Fibroblast of pulmonary artery (primary cell): ENCODE measurements around the gene SLC17A7.

Source experiments
- DNase-seq: peaks from one replicate; pipeline ENCODE4 v3.0.0-alpha.2; 2010; ENCODE audit warnings: low read depth
- H3K4me3 ChIP-seq: replicated peaks from 2 replicates; pipeline ENCODE4 v1.5.1; 2011; ENCODE audit warnings: low read depth, mild to moderate bottlenecking, control low read depth, low read length, moderate library complexity
- TF ChIP-seq, protein P1 (sequence below): IDR thresholded peaks from 2 replicates; pipeline ENCODE4 v1.5.1; 2011; ENCODE audit warnings: mild to moderate bottlenecking, control low read depth, low read length, inconsistent platforms; ENCODE audit errors: missing control alignments

SLC17A7 gene

DNA sequence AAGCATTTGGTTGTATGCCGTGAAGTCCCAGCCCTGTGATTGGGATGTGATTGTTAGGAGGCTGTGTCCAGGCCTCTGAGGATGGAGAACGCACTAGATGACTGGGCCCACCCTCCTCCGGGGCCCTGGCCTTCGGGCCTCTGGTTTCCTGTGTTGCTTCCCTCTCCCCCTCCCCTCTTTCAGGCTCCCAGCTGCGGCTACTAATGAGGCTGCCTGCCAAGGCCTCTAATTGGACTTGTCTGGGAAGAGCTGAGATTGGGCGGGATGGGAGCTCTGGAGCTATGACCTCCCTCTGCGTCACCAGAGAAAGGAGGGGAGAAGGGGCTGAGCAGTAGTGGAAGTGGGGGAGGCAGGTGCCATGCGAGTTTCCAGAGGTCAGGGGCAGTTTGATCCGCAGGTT, 28.0 kb downstream of the SLC17A7 start:
- no peak for DNase-seq
- TF ChIP-seq, protein P1, sequence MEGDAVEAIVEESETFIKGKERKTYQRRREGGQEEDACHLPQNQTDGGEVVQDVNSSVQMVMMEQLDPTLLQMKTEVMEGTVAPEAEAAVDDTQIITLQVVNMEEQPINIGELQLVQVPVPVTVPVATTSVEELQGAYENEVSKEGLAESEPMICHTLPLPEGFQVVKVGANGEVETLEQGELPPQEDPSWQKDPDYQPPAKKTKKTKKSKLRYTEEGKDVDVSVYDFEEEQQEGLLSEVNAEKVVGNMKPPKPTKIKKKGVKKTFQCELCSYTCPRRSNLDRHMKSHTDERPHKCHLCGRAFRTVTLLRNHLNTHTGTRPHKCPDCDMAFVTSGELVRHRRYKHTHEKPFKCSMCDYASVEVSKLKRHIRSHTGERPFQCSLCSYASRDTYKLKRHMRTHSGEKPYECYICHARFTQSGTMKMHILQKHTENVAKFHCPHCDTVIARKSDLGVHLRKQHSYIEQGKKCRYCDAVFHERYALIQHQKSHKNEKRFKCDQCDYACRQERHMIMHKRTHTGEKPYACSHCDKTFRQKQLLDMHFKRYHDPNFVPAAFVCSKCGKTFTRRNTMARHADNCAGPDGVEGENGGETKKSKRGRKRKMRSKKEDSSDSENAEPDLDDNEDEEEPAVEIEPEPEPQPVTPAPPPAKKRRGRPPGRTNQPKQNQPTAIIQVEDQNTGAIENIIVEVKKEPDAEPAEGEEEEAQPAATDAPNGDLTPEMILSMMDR, result no peak
- no peak overlapping the region for H3K4me3 ChIP-seq

DNA sequence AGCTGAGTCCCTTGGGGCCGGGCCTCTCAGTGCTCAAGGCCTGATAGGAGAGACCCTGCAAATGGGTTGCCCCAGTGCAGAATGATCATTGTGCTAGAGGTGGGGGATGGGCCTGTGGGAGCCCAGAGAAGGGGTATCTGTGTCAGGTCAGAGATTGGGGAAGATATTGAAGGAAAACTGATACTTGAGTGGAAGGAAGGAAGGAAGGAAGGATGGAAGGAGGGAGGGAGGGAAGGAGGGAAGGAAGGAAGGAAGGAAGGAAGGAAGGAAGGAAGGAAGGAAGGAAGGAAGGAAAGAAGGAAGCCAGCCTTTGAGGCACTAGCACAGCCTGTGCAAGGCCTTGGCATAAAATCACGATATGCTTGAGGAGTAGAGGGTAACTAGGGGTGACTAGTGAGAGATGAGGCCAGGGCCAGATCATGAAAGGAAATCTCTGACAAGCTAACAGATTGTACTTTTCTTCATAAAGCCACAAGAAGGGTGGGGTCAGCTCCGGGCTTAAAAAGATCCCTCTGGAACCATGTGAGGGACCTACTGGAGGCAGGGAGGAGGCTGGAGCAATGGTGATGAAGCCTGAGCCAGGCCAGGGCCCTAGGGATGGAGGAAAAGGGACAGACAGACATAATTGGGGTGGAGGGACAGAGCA, 29.5 kb downstream of the SLC17A7 start:
- TF ChIP-seq, protein P1, result no peak
- no peak for DNase-seq
- H3K4me3 ChIP-seq, result no peak overlapping the region

DNA sequence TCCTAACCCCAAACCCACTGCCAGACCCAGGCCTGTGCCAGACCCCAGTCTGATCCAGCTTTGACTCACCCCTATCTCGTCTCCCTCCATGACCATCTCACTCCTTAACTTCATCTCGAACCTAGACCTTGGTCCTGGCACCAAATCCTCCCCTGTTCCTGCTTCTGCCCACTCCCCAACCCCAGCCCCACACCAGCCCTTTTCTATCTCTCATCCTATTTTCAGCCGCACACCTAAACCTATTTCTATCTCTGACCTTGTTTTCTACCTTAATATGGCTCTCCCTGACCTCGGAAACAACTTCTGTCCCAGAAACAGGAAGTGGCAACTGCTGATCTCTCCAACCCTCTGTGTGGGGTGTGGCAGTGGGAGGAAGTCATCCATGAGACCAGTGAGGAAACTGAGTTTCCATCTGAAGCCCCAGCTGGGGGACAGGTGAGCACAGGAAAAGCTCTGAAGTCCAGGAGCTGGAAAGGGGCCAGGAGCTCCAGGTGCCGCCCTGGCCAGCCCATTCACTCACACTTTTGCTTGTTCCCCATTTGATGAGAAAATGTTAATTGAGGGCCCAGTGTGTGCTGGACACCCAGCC, 31.8 kb downstream of the SLC17A7 start:
- no peak for DNase-seq
- TF ChIP-seq, protein P1, result no peak
- H3K4me3 ChIP-seq, result no peak overlapping the region

DNA sequence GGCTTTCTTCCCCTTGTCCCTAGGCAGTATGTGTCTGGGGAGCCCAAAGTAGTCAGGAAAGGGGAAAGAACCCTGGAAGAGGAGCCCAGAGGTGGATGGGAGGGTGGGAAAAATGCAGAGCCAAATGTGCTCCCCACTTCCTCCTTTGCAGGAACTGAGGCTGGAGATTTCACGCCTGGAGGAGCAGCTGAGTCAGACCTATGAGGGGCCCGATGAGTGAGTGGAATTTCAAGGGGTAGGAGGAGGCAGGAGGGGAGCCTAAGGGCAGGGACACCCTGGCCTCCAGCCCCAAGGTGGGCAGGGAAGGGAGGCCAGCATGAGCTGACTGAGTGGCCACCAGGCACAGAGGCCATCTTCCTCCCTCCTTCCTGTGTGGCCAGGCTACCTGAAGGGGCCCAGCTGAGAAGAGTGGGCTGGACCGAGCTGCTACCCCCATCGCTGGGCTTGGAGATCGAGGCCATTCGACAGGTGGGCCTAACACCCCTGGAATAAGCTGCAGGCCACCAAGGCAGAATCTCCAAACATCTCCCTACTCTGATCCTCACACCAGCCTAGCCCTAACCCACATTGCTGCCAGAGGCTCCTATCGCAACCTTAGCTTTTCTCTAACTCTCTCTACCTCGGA, 32.4 kb downstream of the SLC17A7 start:
- no peak overlapping the region for H3K4me3 ChIP-seq
- TF ChIP-seq, protein P1, result no peak
- no peak for DNase-seq

DNA sequence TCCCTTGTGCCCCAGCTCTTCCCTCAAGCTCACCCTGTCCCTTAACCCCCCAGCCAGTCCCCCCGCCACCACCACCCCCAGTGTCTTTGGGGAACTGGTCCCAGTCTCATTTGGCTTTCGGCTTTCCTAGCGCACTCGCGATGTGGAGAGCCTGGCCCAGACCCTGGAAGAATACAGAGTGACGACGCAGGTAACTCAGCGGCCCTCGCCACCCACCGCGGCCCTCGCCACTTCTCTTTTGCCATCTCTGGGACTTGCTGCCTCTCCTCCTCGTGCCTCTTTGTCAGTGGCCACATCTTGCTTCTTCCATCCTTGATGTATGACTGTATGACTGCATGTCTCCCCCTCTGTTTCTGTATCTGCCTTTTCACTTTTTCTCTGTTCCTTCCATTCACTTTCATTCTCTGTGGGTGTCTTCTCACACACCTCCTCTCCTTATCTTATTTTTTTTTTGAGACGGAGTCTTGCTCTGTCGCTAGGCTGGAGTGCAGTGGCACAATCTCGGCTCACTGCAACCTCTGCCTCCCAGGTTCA, 33.8 kb downstream of the SLC17A7 start:
- H3K4me3 ChIP-seq, result no peak overlapping the region
- TF ChIP-seq, protein P1, result no peak
- no peak for DNase-seq

DNA sequence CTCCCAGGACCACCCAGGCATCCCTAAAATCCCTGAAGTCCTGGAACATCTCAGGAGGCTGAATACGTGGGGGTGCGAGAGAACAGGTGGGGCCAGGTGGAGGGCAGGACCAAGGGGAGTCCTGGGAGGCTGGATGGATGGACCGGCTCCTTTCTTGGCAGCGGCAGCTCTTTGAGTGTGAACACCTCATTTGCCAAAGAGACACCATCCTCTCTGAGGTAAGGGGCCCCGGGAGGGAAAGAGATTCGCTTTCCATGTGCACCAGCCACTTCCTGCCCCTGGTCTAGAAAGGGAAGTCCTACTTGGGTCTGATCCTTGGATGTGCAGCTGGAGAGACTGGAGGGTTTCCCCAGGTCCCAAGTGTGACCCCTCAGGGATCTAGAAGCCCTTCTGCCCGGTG, 34.2 kb downstream of the SLC17A7 start:
- no peak for DNase-seq
- TF ChIP-seq, protein P1, result no peak

More for the DNA sequence above, 34.2 kb downstream of the SLC17A7 start:
- no peak overlapping the region for H3K4me3 ChIP-seq
